GM13976 (cell line): ENCODE measurements around the gene TIMM29.
A peak's percentile ranks its signal among the peaks of the same experiment; 100 is the strongest.

ENCODE experiments used
- DNase-seq: peaks from one replicate; pipeline ENCODE4 v3.0.0; 2012; ENCODE audit warnings: low spot score
- in situ Hi-C: fragments of 300-500 bp; cut with MboI; formaldehyde crosslinking; loops from one replicate; pipeline ENCODE4 v1.12.0; 2022; ENCODE audit warnings: low sequenced_read_pairs, mixed read lengths, inconsistent platforms; ENCODE audit not compliant: unreplicated experiment
- TF ChIP-seq, protein P1 (sequence below): IDR thresholded peaks from 2 replicates; pipeline ENCODE4 v1.5.1; 2012; ENCODE audit warnings: borderline replicate concordance, mild to moderate bottlenecking; ENCODE audit not compliant: insufficient read depth; ENCODE audit errors: extremely low read depth, missing control alignments, control extremely low read depth

The TIMM29 gene

DNA sequence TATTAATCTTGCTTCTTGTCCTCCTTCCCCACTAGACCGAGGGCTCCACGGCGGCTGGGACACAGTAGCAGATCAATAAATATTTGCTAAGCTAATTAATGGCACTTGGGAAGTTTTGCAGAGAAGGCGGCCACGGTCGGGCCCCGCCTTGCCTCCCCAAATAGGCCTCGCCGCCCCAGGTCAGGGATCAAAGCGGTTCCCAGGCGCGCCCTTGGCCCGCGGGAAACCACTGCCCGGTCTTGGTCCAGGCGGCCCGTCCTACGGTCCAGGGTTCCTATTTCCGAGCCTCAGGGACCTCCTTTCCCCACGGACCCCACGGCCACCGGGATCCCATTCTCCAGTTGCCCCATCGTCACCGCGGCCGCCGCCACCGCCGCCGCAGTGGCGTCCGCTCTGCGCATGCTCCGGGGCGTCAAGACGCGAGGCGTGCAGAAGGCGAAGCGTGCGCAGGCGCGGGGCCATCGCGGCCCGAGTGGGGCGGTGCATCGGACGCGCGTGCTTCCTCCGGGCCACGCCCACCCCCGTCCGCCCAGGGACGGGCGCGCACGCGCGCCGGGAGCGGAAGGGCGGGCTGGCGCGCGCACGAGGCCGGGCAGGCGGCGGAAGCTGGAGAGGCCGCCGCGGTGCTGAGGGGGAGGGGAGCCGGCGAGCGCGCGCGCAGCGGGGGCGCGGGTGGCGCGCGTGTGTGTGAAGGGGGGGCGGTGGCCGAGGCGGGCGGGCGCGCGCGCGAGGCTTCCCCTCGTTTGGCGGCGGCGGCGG, 31.9 kb downstream of the TIMM29 start, which contains the start of gene SMARCA4:
TSS of gene SMARCA4 (plus strand) at position 717 of the 759 bp plus-strand sequence. CDS start 23,122 bp downstream, outside the sequence.
- in situ Hi-C loops, result no loop called here
- peak; percentile 99 for DNase-seq
- TF ChIP-seq, protein P1, sequence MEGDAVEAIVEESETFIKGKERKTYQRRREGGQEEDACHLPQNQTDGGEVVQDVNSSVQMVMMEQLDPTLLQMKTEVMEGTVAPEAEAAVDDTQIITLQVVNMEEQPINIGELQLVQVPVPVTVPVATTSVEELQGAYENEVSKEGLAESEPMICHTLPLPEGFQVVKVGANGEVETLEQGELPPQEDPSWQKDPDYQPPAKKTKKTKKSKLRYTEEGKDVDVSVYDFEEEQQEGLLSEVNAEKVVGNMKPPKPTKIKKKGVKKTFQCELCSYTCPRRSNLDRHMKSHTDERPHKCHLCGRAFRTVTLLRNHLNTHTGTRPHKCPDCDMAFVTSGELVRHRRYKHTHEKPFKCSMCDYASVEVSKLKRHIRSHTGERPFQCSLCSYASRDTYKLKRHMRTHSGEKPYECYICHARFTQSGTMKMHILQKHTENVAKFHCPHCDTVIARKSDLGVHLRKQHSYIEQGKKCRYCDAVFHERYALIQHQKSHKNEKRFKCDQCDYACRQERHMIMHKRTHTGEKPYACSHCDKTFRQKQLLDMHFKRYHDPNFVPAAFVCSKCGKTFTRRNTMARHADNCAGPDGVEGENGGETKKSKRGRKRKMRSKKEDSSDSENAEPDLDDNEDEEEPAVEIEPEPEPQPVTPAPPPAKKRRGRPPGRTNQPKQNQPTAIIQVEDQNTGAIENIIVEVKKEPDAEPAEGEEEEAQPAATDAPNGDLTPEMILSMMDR, result no peak

- peak; percentile 51 for DNase-seq
- TF ChIP-seq, protein P1, result no peak
- in situ Hi-C loops, result no loop called here
These were observed 32.7 kb downstream of the TIMM29 start for GRCh38 chr19:10961073-10961860.

- DNase-seq, result no peak
- TF ChIP-seq, protein P1, result no peak
- in situ Hi-C loops, result no loop called here
These were observed 34.3 kb downstream of the TIMM29 start for GRCh38 chr19:10962863-10963262.

DNA sequence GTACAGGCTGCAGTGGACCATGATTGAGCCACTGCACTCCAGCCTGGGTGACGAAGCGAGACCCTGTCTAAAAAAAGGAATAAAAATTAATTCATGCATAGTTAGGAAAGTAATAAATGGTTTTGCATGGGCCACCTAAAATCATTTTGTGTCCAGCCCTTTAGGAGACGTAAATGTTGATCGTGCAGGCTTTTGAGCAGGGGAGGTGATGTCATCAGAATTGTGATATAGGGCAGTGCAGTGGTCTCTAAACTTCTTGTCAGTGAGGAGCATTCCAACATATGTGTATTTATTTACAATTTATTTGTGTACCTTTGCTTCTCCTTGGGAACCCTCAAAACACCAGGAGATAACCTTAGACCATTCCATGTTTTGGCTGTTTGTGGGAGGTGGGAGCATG, 35.3 kb downstream of the TIMM29 start:
- in situ Hi-C loops, result no loop called here
- TF ChIP-seq, protein P1, result no peak
- DNase-seq, result no peak

GRCh38 chr19:10964903-10965302, 36.3 kb downstream of the TIMM29 start:
- TF ChIP-seq, protein P1, result no peak
- in situ Hi-C loops, result no loop called here
- DNase-seq, result no peak

GRCh38 chr19:10965398-10965797, 36.8 kb downstream of the TIMM29 start:
- in situ Hi-C loops, result no loop called here
- TF ChIP-seq, protein P1, result no peak
- DNase-seq, result no peak
